GM12878 (cell line): ENCODE results near the gene ETV6. TPM values are rescaled to one million over a fixed set of nuclear protein-coding genes. Genes with fewer than 3 reads are reported as not detected.

Experiments used
- BCLAF1 ChIP-seq: fragments of 450-650 bp; IDR thresholded peaks from 2 replicates; pipeline ENCODE4 v1.6.1; 2017; ENCODE audit warnings: antibody characterized with exemption, mild to moderate bottlenecking, moderate library complexity
- E2F8 ChIP-seq: fragments of 450-650 bp; IDR thresholded peaks from 2 replicates; pipeline ENCODE4 v1.6.1; 2018; ENCODE audit warnings: mild to moderate bottlenecking, low read depth, moderate library complexity; ENCODE audit not compliant: partially characterized antibody
- KAT2A ChIP-seq: conservative IDR thresholded peaks from 2 replicates; pipeline ENCODE4 v1.6.1; 2011; ENCODE audit warnings: low read depth, low read length; ENCODE audit not compliant: control insufficient read depth
- POLR2AphosphoS5 ChIP-seq: IDR thresholded peaks from 2 replicates; pipeline ENCODE4 v1.6.1; 2011; ENCODE audit warnings: mild to moderate bottlenecking, low read length, inconsistent platforms
- RUNX3 ChIP-seq: IDR thresholded peaks from 2 replicates; pipeline ENCODE4 v1.6.1; 2012; ENCODE audit warnings: low read length, inconsistent platforms
- ZBED1 ChIP-seq: IDR thresholded peaks from 2 replicates; pipeline ENCODE4 v1.6.1; 2016; ENCODE audit warnings: borderline replicate concordance
- ZBTB11 ChIP-seq: fragments of 450-650 bp; formaldehyde crosslinking; IDR thresholded peaks from 2 replicates; pipeline ENCODE4 v1.5.0; 2022; ENCODE audit warnings: mild to moderate bottlenecking, missing genetic modification characterization
- ZBTB40 ChIP-seq: fragments of 450-650 bp; IDR thresholded peaks from 2 replicates; pipeline ENCODE4 v1.6.1; 2016; ENCODE audit warnings: mild to moderate bottlenecking, moderate library complexity, borderline replicate concordance
- polyA plus RNA-seq, 11 experiments: library from polyadenylated mRNA; depleted of rRNA in 4 of 11; unstranded in 6 of 11; stranded (reverse) in 5 of 11; fragments of >200 nt; fragmentation: Nextera tagmentation in 4 of 11; fragmentation: Illumina TruSeq in 1 of 11; extraction: Ambion mirVana in 4 of 11; extraction: Trizol in 1 of 11; gene quantifications; 1 replicate in 1 of 11; 2 replicates in 10 of 11; pipeline versions ENCODE4 v1.2.1 to v1.2.3, GENCODE V29; 2011 to 2016; ENCODE audit warnings: inconsistent platforms in 2 of 11, missing spikeins in 2 of 11, low read depth in 1 of 11
- total RNA-seq, 4 experiments: library from RNA; depleted of rRNA in 3 of 4; stranded (reverse); fragments of >200 nt in 3 of 4; fragmentation: Illumina TruSeq in 1 of 4; extraction: Trizol in 1 of 4; gene quantifications; 2 replicates each; pipeline versions ENCODE4 v1.2.1 to v1.2.3, GENCODE V29; 2013 to 2021

Gene ETV6
- total and polyA plus RNA-seq, 10 of the 15 experiments (the other 5 are each of a cell fraction or from before 2014, with no cell fraction given): 6.6 to 74.8 (median 24.6) TPM

- TF ChIP-seq E2F8: no peak
- TF ChIP-seq KAT2A: no peak
- no peak for TF ChIP-seq RUNX3
- TF ChIP-seq ZBED1: no peak
- TF ChIP-seq POLR2AphosphoS5: peak; percentile 40; the same call in 1 of the 2 replicates
- TF ChIP-seq ZBTB40: no peak
- no peak for TF ChIP-seq ZBTB11 (CRISPR knock-in tag)
- TF ChIP-seq BCLAF1: no peak
Observed at GRCh38 chr12:11747969-11748368, 98.5 kb downstream of the ETV6 start (continued).
